HG03045 (cell line): ENCODE results near the gene HSPA1B.
A peak's percentile ranks its signal among the peaks of the same experiment; 100 is the strongest.
"Not testable (repeated sequence)": the region's sequence is repeated elsewhere in the genome, so short reads cannot be mapped to it uniquely, and the experiment has no call there.

Source experiments
- ATAC-seq: cut with Tn5 transposase; IDR thresholded peaks from one replicate; pipeline ENCODE4 v1.9.1; 2021; ENCODE audit warnings: mild to moderate bottlenecking, moderate library complexity; ENCODE audit not compliant: unreplicated experiment

HSPA1B gene

DNA sequence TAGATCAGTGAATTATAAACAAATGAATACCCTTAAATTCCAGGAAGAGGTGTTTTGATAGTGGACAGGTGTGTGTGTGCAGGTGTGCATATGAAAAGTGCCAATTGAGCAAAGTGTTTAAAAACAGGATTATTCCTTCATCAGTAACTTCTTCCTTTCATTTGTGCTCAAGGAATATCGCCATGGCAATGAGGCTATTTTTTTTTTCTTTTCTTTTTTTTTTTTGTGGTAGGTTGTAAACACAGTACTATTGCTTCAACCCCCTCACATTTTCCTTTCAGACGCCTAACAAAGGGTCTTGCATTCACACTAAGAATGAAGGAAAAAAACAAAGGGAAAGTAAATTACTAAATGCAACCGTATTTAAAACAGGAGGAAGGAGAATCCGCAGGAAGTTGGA is 2.0 kb upstream of the HSPA1B start:
- no peak for ATAC-seq

DNA sequence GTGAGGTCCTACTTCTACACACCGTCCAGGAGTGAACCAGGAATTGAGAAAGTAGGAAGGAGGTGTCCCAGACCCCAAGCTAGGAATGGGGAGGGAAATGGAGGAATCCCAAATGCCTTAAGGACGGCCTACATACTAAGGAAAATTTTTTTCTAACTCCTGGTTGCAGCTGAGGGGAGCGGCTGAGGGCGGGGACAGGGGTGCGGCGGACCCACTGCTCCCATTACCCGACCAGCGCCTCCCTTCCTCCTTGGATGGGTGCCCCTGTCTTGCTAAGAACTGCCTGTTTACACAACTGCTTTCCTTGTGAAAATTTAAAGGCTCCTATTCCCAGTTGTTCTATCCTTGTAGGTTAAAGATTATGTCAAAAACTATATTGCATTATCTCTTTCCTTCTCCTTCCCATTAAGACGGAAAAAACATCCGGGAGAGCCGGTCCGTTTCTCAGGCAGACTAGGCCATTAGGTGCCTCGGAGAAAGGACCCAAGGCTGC is 699 bp upstream of the HSPA1B start:
- no peak for ATAC-seq

GRCh38 chr6:31829633-31830283 is 2.2 kb downstream of the HSPA1B start:
- no peak for ATAC-seq

- no peak for ATAC-seq
These were observed 3.4 kb downstream of the HSPA1B start for GRCh38 chr6:31830886-31831335.

DNA sequence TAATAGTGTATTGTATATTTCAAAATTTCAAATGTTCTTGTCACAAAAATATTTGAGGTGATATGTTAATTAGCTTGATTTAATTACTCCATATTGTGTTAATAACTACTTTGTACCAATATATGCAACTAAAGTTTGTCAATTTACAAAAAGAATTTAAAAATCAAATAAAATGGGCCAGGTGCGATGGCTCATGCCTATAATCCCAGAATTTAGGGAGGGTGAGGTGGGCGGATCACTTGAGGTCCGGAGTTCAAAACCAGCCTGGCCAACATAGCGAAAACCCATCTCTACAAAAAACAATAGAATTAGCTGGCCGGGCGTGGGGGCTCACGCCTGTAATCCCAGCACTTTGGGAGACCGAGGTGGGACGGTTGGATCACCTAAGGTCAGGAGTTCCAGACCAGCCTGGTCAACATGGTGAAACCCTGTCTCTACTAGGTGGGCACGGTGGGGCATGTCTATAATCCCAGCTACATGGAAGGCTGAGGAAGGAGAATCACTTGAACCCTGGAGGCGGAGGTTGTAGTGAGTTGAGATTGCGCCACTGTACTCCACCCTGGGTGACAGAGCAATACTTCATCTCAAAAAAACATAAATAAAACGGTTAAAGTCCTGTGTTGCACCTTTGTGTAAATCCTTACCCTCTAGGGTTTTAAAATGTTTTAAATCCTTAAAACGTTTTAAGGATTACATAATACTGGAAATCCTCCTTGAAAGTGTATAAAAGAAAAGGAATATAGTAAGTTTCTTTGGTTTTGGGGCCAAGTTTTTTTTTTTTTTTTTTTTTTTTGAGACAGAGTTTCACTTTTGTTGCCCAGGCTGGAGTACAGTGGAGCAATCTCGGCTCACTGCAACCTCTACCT is 4.0 kb downstream of the HSPA1B start:
- no peak for ATAC-seq

DNA sequence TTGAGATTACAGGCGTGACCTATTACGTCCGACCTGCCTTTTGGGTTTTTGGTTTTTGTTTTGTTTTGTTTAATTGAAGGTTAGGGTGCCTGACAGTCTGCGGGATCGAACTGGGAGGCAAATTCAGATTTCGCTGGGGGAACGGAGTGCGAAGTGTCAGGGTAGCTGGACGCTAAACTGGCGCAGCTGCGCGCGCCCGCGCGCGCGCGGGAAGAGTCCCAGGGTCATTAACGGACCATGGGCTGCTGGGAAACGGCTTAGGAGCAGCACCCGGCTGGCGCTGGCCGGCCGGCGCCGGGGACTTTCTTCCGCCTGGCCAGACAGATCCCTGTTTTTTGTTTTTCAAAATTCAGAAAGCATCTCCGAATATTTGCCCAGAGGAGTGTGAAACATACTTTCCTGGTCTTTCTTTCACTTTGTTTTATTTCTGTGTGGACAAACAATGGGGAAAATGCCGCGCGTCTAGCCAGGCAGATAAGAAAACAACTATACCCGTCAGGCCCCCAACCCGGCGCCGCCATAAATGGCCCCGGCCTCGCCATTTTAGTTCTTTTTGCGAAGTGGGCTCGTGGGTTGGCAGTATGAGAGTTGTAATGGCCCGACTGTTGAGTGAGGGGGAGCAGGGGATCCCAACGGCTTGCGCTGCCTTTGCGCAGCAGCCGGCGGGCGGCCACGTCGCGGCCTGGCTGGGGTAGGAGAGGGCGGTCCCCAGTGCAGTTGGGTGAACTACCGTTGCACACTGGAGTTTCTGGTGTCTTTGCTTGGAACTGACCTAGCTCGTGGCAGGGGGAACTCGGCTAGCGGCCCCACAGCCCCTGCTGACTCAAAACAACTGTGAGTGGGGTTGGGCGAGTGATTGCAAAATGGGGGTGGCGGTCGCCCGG is 7.1 kb downstream of the HSPA1B start:
- ATAC-seq, result peak; percentile 56

DNA sequence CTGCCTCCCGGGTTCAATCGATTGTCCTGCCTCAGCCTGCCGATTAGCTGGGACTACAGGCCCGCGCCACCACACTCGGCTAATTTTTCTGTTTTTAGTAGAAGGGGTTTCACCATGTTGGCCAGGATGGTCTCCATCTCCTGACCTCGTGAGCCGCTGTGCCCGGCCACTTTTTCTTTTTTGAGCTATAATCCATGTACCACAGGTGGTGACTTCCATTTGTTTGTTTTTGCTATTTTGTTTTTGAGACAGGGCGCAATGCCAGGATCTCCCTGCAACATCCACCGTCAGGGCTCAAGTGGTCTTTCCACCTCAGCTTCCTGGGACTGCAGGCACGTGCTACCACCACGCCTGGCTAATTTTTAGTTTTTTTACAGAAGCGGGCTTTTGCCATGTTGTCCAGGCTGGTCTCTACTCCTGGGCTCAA is 8.5 kb downstream of the HSPA1B start:
- no peak for ATAC-seq

- ATAC-seq, result no peak
These were observed 9.2 kb downstream of the HSPA1B start for GRCh38 chr6:31836474-31837368.

GRCh38 chr6:31837369-31838113 is 10.0 kb downstream of the HSPA1B start:
- no peak for ATAC-seq

DNA sequence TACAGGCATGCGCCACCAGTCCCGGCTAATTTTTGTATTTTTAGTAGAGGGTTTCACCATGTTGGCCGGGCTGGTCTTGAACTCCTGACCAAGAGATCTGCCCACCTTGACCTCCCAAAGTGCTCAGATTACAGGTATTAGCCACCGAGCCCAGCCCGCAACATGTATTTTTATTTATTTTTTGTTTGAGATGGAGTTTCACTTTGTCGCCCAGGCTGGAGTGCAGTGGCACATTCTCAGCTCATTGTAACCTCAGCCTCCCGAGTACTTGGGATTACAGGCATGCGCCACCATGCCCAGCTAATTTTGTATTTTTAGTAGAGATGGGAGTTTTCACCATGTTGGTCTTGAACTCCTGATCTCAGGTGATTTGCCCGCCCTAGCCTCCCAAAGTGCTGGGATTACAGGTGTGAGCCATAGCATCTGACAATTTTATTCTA is 10.6 kb downstream of the HSPA1B start:
- not testable (repeated sequence) for ATAC-seq

DNA sequence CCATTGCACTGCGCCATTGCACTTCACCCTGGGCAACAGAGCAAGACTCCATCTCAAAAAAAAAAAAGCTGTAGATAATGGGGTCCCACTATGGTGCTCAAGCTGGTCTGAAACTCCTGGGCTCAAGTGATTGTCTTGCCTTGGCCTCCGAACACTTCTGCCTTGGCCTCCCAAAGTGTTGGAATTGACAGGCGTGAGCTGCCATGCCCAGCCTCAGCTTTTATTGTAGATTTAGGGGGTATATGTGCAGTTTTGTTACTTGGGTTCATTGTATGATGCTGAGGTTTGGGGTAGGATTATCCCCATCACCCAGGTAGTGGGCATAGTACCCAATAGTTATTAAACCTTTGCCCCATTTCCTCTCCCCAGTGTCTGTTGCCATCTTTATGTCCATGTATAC is 11.4 kb downstream of the HSPA1B start:
- ATAC-seq, result no peak

DNA sequence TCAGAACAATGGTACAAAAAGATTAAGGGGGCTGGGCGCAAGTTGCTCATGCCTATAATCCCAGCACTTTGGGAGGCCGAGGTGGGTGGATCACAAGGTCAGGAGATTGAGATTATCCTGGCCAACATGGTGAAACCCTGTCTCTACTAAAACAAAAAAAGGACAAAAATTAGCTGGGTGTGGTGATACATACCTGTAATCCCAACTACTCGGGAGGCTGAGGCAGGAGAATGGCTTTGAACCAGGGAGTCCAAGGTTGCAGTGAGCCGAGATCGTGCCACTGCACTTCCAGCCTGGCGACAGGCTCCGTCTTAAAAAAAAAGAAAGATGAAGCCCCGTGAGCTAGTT is 12.2 kb downstream of the HSPA1B start:
- ATAC-seq, result not testable (repeated sequence)

DNA sequence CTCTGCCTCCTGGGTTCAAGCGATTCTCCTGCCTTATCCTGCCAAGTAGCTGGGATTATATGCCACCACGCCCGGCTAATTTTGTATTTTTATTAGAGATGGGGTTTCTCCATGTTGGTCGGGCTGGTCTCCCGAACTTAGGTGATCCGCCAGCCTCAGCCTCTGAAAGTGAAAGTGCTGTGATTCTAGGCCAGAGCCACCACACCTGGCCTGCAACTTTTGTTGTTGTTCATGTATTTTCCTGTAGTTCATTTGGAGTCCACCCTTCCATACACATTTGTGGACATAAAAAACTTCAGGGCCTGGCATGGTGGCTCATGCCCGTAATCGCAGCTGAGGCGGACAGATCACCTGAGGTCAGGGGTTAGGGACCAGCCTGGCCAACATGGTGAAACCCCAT is 14.5 kb downstream of the HSPA1B start:
- ATAC-seq, result no peak

DNA sequence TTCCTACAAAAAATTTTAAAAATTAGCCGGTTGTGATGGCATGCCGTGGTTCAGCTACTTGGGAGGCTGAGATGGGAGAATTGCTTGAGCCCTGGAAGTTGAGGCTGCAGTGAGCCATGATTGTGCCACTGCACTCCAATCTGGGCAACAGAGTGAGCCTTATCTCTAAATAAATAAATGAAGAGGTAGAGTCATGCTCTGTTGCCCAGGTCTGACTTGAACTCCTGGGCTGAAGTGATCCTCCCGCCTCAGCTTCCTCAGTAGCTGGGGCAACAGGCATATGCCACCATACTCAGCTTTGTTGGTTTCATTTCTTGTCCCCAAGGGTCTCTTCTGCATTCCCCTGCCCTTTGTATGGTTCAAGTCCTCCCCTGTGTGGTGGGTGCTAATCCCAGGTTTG is 17.0 kb downstream of the HSPA1B start:
- no peak for ATAC-seq

DNA sequence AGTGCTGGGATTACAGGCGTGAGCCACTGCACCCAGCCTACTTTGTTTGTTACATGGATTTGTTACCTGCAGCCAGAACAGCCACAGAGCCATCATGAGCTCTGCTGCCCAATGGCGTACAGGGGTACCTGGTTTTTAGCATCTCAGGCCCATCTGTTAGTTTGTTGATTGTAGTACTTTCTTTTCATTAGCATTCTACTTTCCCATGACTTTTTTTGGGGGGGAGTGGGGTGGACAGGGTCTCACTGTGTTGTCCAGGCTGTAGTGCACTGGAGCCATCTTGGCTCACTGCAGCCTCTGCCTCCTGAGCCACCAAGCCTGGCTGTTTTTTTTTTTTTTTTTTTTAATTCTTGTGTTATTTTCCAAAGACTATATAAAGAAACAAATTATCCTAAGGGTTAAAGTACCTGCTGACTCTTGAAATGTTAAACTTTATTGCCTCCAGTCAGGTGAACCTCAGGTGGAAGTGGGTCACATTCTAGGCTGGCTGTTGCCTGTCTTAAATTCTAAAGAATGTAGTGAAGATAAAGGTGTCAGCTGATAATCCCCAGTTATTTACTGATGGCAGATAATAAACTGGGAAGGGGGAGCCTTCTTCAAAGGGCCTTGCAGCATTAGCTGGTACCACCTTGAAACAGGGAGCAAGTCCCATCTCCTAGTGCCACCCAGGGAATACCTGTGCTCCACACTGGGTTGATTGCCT is 19.9 kb downstream of the HSPA1B start:
- no peak for ATAC-seq

- no peak for ATAC-seq
These were observed 23.4 kb downstream of the HSPA1B start for GRCh38 chr6:31850765-31851484.

DNA sequence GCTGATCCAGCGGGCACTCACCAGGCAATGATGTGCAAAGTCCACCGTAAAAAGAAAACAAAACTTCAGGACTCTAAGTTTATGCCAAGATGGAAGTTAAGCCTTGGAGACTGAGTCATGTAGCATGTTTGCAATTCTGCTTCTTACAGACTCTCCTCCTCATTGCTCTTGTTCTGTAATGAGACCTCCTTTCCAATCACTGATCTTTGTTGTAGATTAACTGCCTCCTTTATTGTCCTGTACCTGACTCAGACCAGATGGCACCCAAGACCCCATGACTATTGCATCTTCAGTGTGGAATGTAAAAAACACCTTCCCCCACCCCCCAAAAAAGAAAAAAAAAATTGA is 23.9 kb downstream of the HSPA1B start:
- ATAC-seq, result no peak

- ATAC-seq, result not testable (repeated sequence)
These were observed 24.6 kb downstream of the HSPA1B start for GRCh38 chr6:31851980-31852718.
